ENCODE measurements around the gene IBSP.

Gene IBSP

GRCh38 chr4:87799301-87800113 lies at the start of gene IBSP:
IBSP (plus strand) TSS chr4:87799554; CDS start chr4:87802362, 2,808 bp downstream.
- DNase-seq, result no peak

- no peak for DNase-seq
Measured at GRCh38 chr4:87749883-87750282, 49.5 kb upstream of the IBSP start.

GRCh38 chr4:87758270-87758669 lies 41.1 kb upstream of the IBSP start:
- no peak for DNase-seq

- DNase-seq, result no peak
Measured at GRCh38 chr4:87762311-87762710, 37.0 kb upstream of the IBSP start.

- DNase-seq, result no peak
Measured at GRCh38 chr4:87781569-87781968, 17.8 kb upstream of the IBSP start.

GRCh38 chr4:87783781-87784180 lies 15.6 kb upstream of the IBSP start:
- no peak for DNase-seq

- DNase-seq, result no peak
Measured at GRCh38 chr4:87785731-87786509, 13.4 kb upstream of the IBSP start.

- no peak for DNase-seq
Measured at GRCh38 chr4:87802858-87803257, 3.5 kb downstream of the IBSP start.

- DNase-seq, result no peak
Measured at GRCh38 chr4:87803421-87803820, 4.1 kb downstream of the IBSP start.

GRCh38 chr4:87804871-87805270 lies 5.5 kb downstream of the IBSP start:
- no peak for DNase-seq

GRCh38 chr4:87805971-87806370 lies 6.6 kb downstream of the IBSP start:
- DNase-seq, result no peak

GRCh38 chr4:87806520-87806919 lies 7.2 kb downstream of the IBSP start:
- DNase-seq, result no peak

- no peak for DNase-seq
Measured at GRCh38 chr4:87807402-87807801, 8.0 kb downstream of the IBSP start.

GRCh38 chr4:87811977-87812376 lies 12.6 kb downstream of the IBSP start:
- DNase-seq, result no peak

GRCh38 chr4:87819281-87819919 lies 20.0 kb downstream of the IBSP start:
- no peak for DNase-seq

- no peak for DNase-seq
Measured at GRCh38 chr4:87823200-87823599, 23.8 kb downstream of the IBSP start.

GRCh38 chr4:87823724-87824123 lies 24.4 kb downstream of the IBSP start:
- DNase-seq, result no peak

- DNase-seq, result no peak
Measured at GRCh38 chr4:87824352-87824751, 25.0 kb downstream of the IBSP start.

GRCh38 chr4:87832669-87833068 lies 33.3 kb downstream of the IBSP start, which contains the start of gene MEPE:
MEPE (plus strand) TSS chr4:87832969; CDS start chr4:87834715, 1,746 bp downstream.
- DNase-seq, result no peak

GRCh38 chr4:87834401-87834800 lies 35.0 kb downstream of the IBSP start:
- no peak for DNase-seq

GRCh38 chr4:87835197-87835596 lies 35.8 kb downstream of the IBSP start:
- DNase-seq, result no peak

- no peak for DNase-seq
Measured at GRCh38 chr4:87835743-87836142, 36.4 kb downstream of the IBSP start.

GRCh38 chr4:87838205-87838604 lies 38.9 kb downstream of the IBSP start:
- no peak for DNase-seq
